G401 (cell line): Measurements from ENCODE around the gene SRR. TPM values are rescaled to one million over a fixed set of nuclear protein-coding genes. Genes with fewer than 3 reads are reported as not detected.

Experiments
- DNase-seq: peaks from one replicate; pipeline ENCODE4 v3.0.0-alpha.2; 2015; ENCODE audit warnings: low spot score
- in situ Hi-C: cut with HindIII; loops from 2 replicates; pipeline ENCODE4 v1.10.0; 2016; ENCODE audit warnings: low sequenced_read_pairs, mixed read lengths
- total RNA-seq: library from RNA; depleted of rRNA; stranded (reverse); fragments of >200 nt; shearing (Covaris generic); gene quantifications from 2 replicates; pipeline ENCODE4 v1.2.3, GENCODE V29; 2014

The SRR gene
- total RNA-seq, 1 experiment from 2014 or later, result 19.7 TPM

DNA sequence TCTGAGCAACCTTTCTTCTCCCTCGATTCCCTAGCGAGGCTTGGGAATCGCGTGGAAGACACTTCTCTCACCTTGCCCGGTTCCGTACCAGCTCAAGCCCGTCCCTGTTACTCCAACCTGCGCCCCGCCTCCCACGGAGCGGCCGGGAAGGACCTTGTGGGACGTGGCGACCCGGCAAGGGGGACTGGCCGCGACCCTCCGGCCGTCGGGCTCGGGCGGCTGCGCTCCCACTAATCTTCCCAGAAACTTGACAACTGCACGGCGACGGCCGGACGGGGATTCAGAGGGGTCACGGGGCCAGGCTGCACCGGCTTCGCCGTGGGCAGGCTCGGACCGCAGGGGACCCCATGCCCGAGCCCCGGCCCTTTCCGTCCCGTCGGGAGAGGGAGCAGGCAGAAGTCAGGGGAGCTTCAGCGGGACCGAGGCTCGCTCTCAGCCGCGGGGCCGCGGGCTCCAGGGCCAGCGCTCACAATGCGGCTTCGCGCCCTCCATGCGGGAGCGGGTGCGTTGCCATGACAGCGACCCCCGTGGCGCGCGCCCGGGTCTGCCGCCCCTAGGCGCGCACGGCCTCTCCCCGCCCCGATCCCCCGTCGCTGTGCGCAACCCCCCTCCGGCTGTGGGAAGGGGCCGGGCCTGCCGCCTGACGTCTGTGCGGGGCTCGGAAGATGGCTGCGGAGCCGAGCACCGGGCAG is 33.2 kb downstream of the SRR start, which contains the start of gene SGSM2:
SGSM2 (plus strand) TSS at position 650 of the 692 bp plus-strand sequence. CDS start 188 bp downstream, outside the sequence.
- in situ Hi-C loops, result no loop called here
- peak; percentile 40 for DNase-seq

DNA sequence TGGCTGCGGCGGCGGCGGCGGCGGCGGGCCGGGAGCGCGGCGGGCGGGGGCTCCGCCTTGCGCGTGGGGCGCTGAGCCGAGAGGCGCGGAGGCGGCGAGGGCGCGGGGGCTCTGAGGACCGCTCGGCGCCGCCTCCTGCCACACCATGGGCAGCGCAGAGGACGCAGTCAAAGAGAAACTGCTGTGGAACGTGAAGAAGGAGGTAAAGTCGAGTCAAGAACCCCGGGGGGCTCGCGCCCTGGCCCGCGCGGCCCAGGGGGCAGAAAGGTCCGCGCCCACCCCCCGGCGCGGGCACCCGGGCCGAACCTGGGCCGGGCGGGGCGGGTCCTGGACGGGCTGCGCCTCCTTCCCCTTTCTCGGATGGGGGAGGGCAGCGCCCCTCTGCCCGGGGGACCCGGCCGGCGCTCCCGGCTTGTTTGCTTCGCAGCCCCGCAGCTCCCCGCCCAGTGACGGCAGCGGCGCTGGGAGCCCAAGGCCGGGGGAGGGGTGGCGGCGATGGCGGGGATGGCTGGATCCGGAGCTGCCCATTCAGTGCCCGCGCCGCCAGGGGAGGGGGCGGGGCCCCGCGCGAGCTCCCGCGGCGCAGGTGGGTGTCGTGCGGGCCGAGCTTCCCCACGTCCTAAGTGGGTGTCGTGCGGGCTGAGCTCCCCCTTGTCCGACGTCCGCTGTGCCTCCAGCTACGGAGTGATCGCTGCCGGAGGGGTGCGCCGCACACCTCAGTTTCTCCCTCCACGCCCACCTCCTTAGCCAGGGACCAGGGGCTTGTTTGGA is 34.0 kb downstream of the SRR start:
- in situ Hi-C loops, result no loop called here
- peak; percentile 51 for DNase-seq

DNA sequence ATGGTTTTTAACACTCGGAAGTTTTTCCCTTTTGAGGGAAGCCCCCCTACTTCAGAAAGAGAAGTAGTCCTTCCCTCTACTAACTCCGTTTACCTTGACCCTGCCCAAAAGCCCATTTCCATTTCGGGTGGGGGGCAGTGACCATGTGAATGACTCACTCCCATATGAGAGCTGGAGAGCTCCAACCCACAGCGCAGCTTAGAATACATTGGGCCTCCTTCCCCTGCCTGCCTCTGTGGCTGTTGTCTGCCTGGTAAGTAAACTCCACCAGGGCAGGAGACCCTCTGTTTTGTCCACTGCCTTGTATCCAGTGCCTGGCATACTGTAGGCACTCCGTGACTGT is 34.5 kb downstream of the SRR start:
- DNase-seq, result peak; percentile 36
- in situ Hi-C loops, result no loop called here

DNA sequence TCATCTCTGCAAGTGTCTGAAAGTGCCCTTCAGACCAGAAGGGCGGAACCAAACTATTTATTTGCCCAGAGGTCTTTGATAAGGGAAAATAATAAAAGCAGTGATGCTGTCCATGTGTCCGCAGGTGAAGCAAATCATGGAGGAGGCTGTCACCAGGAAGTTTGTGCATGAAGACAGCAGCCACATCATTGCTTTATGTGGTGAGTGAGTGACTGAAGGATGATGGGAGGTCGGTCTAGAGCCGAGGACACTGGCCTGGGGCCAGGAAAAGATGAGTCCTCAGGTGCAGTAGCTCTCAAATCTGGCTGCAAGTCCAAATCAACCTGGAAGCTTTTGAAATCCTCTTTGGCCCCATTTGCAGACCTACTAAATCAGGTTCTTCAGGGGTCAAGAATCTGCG is 39.7 kb downstream of the SRR start:
- in situ Hi-C loops, result no loop called here
- DNase-seq, result no peak

DNA sequence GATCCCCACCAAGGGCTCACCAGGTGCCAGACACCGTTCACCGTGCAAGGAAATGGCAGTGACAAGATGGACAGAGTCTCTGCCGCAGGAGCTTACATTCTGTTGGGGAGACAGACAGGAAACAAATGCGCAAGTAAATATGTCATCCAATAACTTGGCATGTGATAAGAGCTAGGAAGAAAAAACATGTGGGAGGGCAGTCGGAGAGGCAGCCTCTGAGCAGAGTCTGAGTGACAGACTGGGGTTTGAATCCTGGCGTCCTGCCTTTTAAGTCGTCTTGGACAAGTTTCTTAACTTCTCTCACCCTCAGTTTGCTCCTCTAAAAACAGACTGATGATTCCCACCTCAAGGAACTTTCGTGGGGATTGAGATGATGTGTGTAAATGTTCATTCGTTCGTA is 40.8 kb downstream of the SRR start:
- in situ Hi-C loops, result no loop called here

DNA sequence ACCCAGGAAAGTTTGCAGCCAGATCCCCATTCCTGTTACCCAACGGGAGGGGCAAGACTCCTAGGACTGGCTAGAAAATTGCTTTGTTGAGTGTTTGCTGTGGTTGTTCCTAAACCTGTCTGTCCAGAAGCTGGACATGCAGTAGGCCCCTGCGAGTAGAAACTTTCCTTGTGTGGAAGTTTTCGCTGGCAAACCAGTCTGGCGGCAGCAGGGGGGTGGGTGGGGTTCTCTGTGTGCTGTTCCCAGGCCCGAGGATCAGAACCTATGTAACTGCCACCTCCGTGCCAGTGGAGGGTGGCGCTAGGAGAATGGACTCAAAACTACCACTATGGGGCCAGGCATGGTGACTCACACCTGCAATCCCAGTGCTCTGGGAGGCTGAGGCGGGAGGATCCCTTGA is 42.7 kb downstream of the SRR start:
- in situ Hi-C loops, result no loop called here
- no peak for DNase-seq

More for the DNA sequence above, 40.8 kb downstream of the SRR start:
- DNase-seq, result no peak

DNA sequence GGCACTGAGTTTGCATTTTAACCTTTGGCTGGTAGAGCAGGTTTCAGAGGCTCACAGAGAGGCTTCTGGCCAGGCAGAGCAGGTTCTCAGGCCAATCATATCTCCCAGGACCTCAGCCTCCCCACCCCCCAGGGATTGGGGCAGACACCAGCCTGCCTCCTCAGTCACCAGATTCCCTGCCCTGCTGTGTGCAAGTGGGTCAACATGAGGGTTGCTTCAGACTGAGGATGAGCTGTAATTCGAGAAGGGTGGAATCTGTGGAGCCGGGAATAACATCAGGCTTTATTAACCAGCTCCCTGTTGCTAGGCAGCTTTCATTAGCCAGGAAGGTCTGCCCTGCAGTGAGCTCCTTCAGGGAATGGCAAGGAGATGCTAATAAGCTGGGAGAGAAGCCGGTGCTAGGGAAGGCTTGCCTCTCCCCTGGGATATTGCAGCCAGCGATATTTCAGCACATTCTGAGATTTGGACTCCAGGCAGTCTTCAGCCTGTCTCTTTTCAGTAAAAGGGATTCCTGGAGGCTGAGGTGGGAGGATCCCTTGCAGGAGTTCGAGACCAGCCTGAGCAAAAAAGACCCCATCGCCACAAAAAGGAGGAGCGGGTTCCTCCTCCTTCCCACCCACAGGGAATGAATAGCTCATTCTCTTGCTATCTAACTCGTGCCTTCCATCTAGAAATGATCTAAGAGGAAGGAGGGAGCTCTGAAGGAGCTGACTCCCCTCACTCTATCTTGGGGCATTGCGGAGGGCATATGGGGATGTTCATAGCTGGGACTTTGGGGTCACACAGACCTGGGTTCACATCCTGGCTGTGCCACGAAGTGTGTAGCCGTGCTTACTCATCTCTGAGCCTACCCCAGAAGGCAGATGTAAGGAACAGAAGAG is 44.3 kb downstream of the SRR start:
- in situ Hi-C loops, result no loop called here
- peak; percentile 53 for DNase-seq

DNA sequence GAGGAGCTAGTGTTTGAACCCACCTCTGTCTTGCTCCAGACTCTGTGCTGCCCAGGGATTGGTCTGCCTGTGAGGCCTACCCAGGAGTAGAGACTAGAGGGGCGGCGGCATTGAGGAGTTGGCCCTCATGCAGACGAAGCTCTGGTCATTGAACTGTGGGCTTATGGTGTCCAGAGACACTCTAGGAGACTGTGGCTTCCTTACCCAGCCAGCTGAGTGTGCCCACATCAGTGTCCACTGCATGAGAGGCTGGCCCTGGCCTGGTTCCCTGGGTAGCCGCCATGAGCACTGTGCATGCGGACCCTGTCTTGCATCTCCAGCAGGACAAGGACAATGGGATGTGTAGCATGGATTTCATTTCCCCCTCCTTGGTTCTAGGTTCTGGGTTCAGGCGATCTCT is 47.5 kb downstream of the SRR start:
- in situ Hi-C loops, result no loop called here
- DNase-seq, result no peak

DNA sequence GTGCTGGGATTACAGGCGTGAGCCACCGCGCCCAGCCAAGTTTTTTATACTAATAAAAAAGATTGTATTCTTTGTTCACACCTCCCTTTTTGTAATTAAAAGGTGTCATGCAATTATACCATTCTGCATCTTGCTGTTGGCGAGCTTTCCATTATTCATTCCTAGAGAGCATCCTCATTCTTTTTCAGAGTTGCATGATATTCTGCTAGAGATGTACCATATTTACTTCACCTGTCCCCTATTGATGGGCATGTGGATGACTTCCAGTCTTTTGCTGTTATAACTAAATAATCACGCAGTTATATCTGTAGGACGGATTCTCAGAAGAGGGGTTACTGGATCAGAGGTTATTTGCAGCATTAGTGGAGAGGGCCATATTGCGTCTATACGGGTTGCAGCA is 50.6 kb downstream of the SRR start:
- DNase-seq, result no peak
- in situ Hi-C loops, result no loop called here

DNA sequence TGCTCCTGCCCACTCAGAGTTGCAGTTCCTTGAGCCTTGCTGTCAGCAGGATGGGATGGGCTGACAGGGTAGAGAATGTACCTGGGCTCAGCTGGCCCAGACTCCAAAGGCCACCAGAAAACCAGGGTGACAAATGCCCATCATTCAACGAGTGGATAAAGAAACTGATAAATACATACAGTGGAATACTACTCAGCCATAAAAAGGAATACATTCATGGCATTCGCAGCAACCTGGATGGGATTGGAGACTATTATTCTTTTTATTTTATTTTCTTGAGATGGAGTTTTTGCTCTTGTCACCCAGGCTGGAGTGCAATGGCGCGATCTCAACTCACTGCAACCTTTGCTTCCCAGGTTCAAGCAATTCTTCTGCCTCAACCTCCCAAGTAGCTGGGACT is 53.5 kb downstream of the SRR start:
- no peak for DNase-seq
- in situ Hi-C loops, result no loop called here

DNA sequence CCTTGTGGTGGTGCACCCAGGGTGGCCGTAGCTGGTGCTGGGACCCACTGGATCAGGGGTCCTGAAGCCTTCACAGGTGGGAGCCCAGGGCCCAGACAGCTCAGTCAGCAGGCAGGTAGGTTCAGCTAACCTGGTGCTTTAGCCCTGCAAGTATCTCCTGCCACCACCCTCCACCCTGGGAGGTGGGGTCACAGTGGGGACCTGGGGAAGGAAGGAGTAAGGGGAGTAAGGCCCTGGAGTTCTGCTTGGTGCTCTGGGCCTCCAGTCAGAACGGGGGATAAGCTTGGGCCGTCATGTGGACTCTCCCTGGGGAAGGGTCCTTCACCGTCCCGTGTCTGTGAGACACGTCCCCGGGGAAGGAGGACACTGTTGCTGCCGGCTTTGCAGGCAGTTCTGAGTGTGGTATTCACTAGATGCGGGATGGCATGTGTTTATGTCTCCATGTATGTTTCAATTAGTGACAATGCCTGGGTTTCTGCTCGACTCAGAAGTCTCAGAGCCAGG is 54.2 kb downstream of the SRR start:
- DNase-seq, result no peak
- in situ Hi-C loops, result no loop called here

DNA sequence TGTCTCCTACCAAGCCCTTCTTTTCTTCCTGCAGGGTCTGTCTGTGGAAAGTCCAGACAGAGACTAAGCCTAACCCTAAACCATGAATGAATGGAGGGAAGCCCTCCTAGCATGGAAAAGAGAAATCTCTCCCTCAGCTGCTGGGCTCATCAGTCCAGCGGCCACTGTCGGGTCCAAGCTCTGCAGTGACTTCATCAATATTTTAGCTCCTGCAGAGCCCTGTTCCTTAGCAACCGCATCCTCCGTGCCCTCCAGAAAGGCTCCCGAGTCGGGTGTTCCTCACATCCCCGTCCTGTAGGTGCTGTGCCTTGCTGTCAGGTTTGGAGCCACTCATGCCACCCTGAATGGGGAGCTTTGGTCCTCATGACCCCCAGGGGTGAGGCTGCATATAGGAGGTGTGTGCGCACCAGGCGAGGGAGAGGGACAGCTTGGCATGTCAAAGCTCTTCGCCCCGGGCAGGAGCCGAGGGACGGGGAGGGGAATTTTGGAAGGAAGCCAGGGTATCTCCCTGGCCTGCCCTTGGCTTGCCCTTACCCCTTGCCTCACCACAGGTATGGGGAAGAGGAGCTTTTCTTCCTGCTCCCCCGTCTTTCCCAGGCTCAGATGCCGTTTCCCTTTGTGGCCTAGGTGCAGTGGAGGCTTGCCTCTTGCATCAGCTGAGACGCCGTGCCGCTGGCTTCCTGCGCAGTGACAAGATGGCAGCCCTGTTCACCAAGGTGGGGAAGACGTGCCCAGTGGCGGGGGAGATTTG is 57.4 kb downstream of the SRR start:
- DNase-seq, result no peak
- in situ Hi-C loops, result no loop called here

DNA sequence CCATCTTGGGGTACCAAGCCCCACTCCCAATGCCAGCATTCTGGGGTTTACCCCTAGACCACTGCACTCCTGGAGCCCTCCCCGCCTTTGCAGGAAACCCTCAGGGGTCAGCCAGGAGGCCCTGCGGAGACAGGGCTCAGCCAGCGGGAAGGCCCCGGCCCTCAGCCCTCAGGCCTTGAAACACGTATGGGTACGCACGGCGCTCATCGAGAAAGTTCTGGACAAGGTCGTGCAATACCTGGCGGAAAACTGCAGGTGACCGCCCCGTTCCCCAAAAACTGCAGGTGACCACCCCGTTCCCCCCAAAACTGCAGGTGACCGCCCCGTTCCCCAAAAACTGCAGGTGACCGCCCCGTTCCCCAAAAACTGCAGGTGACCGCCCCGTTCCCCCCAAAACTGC is 58.3 kb downstream of the SRR start:
- no peak for DNase-seq
- in situ Hi-C loops, result no loop called here

DNA sequence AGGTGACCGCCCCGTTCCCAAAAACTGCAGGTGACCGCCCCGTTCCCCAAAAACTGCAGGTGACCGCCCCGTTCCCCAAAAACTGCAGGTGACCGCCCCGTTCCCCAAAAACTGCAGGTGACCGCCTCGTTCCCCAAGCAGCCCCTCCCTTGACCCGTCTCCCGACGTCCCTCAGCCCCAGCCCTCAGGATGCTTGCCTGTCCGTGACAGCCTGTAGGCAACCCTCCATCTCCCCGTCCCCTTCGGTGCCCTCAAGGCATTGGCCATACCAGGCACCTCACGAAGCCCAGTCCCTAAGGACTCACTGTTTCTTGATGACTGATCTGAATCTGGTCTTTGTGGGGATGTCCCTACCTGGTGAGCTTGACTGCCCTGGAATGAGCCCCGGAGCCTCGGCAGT is 58.7 kb downstream of the SRR start:
- DNase-seq, result no peak
- in situ Hi-C loops, result no loop called here

DNA sequence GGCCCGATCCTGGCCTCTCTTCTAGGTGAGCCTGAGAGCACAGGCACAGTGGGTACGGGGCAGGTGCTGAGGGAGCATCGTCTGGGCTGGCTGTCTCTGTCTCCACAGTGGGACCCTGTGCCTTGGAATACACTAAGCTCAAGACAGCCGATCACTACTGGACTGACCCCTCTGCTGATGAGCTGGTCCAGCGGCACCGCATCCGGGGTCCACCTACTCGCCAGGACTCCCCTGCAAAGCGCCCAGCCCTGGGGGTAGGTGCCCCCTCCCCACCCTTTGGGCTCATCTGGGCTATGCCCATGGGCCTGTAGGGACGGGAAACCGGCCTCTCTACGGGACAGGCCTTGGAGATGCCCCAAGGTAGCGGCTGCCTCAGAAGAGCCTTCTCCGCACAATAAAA is 59.1 kb downstream of the SRR start:
- DNase-seq, result no peak
- in situ Hi-C loops, result no loop called here

DNA sequence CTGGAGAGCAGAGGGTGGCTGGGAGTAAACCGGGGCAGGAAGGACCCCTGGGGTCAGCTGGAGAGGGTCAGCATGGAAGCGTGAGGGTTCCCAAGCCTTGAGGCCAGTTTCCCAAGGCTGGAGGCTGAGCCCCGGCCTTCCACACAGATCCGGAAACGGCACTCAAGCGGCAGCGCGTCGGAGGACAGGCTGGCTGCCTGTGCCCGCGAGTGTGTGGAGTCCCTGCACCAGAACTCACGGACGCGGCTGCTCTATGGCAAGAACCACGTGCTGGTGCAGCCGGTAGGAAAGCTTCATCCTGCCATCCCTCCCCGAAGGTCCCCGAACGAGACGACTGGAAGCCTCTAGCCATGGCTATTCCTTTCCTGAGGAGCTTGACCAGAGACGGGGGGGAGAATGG is 59.6 kb downstream of the SRR start:
- in situ Hi-C loops, result no loop called here
- DNase-seq, result no peak

DNA sequence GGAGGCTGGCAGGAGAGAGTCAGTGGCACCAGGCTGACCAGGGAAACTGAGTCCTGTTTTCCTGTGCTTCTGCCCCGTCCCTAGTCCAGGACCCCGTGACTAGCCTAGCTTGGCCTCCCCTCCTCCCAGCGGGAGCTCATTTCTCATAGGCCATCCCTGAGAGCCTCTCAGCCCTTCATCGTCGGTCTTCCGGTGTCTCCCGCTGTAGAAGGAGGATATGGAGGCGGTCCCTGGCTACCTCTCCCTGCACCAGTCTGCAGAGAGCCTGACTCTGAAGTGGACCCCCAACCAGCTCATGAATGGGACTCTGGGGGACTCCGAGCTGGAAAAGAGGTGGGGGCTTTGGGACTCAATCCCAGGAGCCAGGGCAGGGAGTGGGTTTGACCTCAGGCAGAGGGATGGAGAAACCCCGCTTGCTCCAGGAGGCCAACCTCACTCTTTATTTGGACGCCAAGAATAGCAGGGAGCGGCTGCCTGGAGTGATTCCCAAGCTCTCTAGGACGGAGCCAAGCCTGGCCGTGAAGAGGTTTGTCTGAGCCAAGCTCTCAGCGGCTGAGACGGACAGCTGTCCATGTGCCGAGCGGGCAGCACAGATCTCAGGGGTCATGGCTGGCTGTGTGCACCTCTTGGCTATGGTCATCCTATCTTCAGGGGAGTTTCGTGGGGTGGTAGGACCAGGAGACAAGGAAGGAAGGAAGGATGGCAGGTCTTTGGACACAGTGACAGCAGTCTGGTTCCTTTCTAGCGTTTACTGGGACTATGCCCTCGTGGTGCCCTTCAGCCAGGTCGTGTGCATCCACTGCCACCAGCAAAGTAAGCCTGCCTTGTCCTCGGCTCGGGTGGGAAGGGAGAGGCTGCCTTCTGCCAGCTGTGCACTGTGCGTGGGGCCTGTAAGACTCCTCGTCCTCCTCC is 60.4 kb downstream of the SRR start:
- peak; percentile 70 for DNase-seq
- in situ Hi-C loops, result no loop called here

DNA sequence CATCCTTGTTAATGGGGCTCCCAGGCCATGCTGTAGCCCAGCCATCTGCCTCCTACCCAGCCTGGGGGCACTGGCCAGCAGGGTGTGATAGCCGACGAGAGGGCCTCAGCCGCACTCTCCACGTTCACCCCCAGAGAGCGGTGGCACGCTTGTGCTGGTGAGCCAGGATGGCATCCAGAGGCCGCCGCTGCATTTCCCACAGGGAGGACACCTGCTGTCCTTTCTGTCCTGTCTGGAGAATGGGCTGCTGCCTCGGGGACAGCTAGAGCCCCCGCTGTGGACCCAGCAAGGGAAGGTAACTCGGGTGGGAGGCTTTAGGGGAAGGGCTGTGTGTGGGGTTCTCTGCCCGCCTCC is 61.0 kb downstream of the SRR start:
- in situ Hi-C loops, result no loop called here
- DNase-seq, result no peak
